Measurements from ENCODE around the gene HELZ. TPM values are rescaled to one million over a fixed set of nuclear protein-coding genes. Genes with fewer than 3 reads are reported as not detected.
"Not testable (repeated sequence)": the region's sequence is repeated elsewhere in the genome, so short reads cannot be mapped to it uniquely, and the experiment has no call there.

The HELZ gene
- polyA plus RNA-seq, 3 donors = 27.8 to 31.0 (median 28.2) TPM

GRCh38 chr17:67152824-67153223, 92.2 kb downstream of the HELZ start:
- DNase-seq (ENCODE audit: low read depth in 3 of 3, low spot score in 2 of 3) = no peak

DNA sequence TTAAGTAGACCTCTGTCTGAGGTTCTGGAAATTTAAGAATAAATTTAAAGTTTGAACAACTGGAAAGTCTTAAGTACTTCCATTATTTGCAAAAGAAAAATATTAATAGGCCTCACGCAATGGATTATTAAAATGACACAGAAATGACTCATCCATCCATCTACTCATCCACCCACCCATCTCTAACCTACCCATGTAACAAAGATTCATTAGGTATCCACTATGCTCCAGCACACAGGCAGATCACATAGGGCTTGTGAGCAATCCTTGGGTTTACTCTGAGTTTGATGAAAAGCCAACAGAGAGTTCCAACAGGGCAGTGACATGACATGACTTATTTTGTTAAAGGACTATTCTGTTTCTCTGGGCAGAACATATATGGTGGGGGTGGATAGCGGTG, 93.3 kb downstream of the HELZ start:
- DNase-seq (ENCODE audit: low read depth in 3 of 3, low spot score in 2 of 3) = no peak

- DNase-seq (ENCODE audit: low read depth in 3 of 3, low spot score in 2 of 3) = no peak
Observed at GRCh38 chr17:67150826-67151225, 94.2 kb downstream of the HELZ start.

DNA sequence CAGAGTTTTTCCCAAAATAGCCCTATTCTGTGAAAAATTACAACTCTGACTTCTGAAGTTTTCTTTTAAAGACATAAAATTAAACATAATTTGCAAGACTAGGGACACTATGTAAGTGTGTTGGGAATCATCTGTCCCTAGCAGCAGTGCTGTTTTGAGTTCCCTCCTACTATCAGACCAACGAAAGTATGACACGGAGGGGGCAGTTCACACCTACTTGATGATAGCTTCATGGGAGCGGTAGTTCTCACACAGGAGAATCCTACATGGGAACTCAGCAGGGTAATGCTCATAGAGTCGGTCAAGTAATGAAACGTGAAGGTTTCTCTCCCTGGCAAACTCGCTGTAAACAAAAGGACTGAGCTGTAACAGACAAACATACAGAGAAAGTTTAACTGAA, 96.6 kb downstream of the HELZ start:
- DNase-seq (ENCODE audit: low read depth in 3 of 3, low spot score in 2 of 3) = no peak

DNA sequence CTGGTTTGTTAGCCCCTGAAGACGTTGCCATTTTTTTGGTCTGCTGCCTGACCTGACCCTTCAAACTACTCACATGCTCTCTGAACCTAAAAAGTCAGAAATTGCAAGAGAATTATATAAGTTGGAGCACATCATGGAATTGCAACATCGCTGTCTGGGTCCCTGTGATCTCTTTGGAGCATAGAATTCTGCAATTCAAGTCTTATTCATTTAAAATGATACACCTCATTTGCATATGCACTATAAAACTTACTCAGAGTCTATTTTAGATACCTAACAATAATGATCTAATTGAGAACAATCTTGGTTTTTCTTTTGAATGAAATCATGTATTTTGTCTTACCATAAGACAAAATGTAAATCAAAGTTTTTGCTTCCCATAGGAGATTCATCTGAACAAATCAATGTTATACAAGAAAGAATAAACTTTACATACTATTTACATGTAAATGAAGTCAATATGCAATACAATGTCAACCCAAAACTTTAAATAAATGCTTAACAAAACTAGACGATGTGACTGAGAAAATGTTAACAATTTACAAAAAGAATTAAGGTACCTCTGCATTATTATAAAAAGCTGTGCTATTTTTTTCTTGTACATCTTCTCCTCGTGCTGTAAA, 99.7 kb downstream of the HELZ start:
- DNase-seq (ENCODE audit: low read depth in 3 of 3, low spot score in 2 of 3) = no peak

GRCh38 chr17:67143318-67143717, 101.7 kb downstream of the HELZ start:
- no peak for DNase-seq (ENCODE audit: low read depth in 3 of 3, low spot score in 2 of 3)

GRCh38 chr17:67142030-67142429, 103.0 kb downstream of the HELZ start:
- DNase-seq (ENCODE audit: low read depth in 3 of 3, low spot score in 2 of 3) = not testable (repeated sequence)

- DNase-seq (ENCODE audit: low read depth in 3 of 3, low spot score in 2 of 3) = no peak
Observed at GRCh38 chr17:67139784-67140665, 105.0 kb downstream of the HELZ start.

DNA sequence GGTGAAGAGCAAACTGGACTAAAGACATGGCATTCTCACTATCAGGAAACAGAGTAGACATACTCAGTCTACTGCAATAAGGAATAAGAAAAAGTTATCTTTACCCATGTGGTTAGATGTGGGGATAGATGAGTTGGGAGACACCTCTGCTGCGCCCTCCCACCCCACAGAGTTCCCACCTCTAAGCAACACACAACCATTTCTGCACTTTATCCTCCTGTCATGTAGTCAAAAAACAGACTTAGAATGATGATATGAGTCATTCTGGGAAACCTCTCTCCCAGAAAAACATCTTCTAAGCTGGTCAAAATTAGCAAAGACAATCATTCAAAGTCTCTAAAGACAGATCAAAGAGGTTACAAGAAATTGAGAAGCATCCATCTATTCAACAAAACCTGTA, 105.7 kb downstream of the HELZ start:
- DNase-seq (ENCODE audit: low read depth in 3 of 3, low spot score in 2 of 3) = no peak

DNA sequence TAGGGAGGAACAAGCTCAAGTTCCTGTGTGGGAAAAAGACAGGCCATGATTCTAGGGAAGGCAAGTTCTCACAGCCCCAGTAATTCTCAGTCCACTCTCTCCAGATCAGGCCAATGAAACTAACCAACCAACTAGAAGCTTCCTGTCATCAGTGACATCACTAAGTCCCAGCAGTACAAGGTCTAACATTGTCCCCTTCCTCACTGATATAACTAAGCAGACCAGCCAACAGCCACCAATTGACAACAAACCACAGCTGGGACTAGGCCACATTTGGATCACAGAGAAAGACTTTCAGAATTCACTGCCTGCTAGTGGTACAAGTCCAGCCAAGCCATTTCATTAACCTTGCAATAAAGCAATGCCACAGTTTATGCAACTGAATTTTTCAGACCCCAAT, 106.6 kb downstream of the HELZ start:
- no peak for DNase-seq (ENCODE audit: low read depth in 3 of 3, low spot score in 2 of 3)

GRCh38 chr17:67137860-67138259, 107.1 kb downstream of the HELZ start:
- no peak for DNase-seq (ENCODE audit: low read depth in 3 of 3, low spot score in 2 of 3)

DNA sequence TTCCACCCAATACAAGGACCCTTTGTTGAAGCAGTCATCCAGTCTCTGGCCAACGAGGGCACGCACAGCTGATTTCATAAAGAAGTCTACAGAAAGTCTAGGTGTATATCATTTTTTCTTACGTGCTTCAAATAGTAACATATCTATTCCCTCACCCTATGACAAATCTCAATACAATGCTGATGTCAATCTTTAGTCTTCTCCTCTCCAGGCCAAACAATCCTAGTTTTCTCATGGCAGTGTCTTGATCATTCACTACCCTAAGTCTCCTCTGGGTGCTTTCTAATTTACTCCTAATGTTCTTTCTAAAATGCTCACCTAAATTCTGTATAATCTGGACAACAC, 108.0 kb downstream of the HELZ start:
- no peak for DNase-seq (ENCODE audit: low read depth in 3 of 3, low spot score in 2 of 3)

DNA sequence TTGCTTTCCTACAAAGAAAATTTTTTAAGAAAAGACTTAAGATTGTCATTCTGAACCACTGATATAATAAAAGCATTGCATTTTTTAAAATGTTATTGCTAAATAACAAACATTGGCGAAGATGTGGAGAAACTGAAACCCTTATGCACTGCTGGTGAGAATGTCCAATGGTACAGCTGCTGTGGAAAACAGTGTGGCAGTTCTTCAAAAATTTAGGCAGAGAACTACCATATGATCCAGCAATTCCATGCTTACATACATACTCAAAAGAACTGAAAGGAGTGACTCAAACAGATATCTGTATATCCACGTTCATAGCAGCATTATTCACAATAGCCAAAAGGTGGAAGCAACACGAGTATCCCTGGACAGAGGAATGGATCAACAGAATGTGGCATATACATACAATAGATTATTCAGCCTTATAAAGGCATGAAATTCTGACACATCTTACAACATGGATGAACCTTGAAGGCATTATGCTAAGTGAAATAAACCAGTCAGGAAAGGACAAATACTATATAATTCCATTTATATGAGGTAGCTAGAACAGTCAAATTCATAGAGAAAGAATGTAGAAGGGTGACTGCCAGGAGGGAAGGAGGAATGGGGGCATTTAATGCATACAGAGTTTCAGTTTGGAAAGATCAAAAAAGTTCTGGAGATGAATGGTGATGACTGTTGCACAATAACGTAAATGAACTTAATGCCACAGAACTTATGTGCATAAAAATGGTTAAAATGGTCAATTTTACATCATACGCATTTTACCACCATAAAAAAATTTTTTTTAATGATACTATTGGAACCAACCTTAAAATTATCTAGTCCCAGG, 108.6 kb downstream of the HELZ start:
- DNase-seq (ENCODE audit: low read depth in 3 of 3, low spot score in 2 of 3) = no peak

- DNase-seq (ENCODE audit: low read depth in 3 of 3, low spot score in 2 of 3) = no peak
Observed at GRCh38 chr17:67133161-67133560, 111.8 kb downstream of the HELZ start.

- no peak for DNase-seq (ENCODE audit: low read depth in 3 of 3, low spot score in 2 of 3)
Observed at GRCh38 chr17:67132366-67132765, 112.6 kb downstream of the HELZ start.

GRCh38 chr17:67130768-67131167, 114.2 kb downstream of the HELZ start:
- DNase-seq (ENCODE audit: low read depth in 3 of 3, low spot score in 2 of 3) = no peak

- DNase-seq (ENCODE audit: low read depth in 3 of 3, low spot score in 2 of 3) = no peak
Observed at GRCh38 chr17:67129283-67129682, 115.7 kb downstream of the HELZ start.

DNA sequence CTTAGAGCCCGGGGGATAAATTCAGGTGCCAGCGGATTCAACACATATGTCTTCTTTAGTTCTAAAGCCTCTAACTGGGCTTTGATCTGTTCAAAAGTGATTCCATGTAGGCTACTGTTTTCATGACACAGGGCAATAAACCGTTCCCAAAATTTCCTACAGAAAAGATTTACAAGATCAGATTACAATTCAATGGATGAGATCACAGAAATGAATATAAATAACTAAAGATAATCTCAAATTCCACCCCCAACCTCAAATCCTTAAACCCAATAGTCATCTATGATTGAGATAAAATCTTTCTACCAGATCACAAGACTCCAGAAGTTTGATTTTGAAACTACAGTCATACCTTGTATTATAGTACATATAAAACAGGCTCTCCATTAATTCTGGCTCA, 116.3 kb downstream of the HELZ start:
- no peak for DNase-seq (ENCODE audit: low read depth in 3 of 3, low spot score in 2 of 3)

DNA sequence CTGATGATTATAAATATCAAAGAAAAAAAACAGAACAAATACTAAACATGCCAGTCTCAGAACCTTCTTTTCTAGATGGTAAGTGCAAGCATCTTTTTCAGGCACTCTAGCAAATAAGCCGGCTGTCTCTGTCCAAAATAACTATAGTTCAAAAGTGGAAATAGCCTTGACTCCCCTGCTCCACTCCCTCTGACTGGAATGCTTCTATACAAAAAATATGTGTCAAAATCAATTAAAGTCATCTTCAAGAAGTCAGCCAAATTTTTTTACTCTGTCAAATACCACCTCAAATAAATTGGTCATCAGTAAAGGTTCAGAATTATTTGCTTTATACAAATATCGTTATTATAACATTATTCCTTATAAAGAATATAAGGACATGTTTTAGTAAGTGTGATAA, 117.1 kb downstream of the HELZ start:
- no peak for DNase-seq (ENCODE audit: low read depth in 3 of 3, low spot score in 2 of 3)

DNA sequence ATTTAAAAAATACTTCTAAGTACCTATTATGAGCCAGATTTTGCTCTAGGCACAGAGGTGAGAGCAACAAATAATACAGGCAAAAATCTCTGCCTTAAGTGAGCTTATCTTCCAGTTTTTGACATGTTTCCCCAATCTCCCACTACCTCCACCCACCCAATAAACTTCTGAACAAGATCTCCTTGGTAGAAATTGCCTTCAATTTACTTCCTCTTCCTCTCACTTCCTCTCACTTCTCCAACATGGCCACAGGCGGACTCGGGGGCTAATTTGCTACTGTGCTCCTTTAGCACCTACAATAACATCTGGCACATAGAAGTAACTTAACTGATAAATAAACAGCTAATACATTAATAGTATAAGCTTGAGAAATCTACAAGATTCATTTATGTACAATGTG, 118.0 kb downstream of the HELZ start:
- no peak for DNase-seq (ENCODE audit: low read depth in 3 of 3, low spot score in 2 of 3)

- not testable (repeated sequence) for DNase-seq (ENCODE audit: low read depth in 3 of 3, low spot score in 2 of 3)
Observed at GRCh38 chr17:67126543-67126942, 118.5 kb downstream of the HELZ start.

DNA sequence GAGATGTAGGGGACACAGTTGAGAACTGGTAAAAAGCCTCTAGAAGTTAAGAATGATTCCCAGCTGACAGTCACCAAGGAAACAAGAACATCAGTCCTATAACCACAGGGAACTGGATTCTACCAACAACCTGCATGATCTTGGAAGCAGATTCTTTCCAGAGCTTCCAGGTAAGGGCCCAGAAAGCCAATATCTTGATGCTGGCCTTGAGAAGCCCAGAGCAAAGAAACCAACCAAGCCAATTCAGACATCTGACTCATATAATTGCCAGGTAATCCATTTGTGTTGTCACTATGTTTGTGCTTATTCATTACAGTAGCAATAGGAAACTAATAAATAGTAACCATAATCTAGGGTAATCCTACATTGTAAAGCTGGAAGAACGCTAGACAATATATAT, 119.1 kb downstream of the HELZ start:
- DNase-seq (ENCODE audit: low read depth in 3 of 3, low spot score in 2 of 3) = no peak

All from right renal cortex interstitium (tissue), 3 donors.